ENCODE results near the gene TMEM121B. TPM values are rescaled to one million over a fixed set of nuclear protein-coding genes. Genes with fewer than 3 reads are reported as not detected.

Gene TMEM121B
- total RNA-seq (2014; rRNA removed; shearing (Covaris generic)) = 0.11 TPM in 2 replicates

GRCh38 chr22:17121233-17122195 lies at the start of gene TMEM121B:
Gene TMEM121B (minus strand): TSS chr22:17121360. CDS start chr22:17121127, 233 bp downstream.

DNA sequence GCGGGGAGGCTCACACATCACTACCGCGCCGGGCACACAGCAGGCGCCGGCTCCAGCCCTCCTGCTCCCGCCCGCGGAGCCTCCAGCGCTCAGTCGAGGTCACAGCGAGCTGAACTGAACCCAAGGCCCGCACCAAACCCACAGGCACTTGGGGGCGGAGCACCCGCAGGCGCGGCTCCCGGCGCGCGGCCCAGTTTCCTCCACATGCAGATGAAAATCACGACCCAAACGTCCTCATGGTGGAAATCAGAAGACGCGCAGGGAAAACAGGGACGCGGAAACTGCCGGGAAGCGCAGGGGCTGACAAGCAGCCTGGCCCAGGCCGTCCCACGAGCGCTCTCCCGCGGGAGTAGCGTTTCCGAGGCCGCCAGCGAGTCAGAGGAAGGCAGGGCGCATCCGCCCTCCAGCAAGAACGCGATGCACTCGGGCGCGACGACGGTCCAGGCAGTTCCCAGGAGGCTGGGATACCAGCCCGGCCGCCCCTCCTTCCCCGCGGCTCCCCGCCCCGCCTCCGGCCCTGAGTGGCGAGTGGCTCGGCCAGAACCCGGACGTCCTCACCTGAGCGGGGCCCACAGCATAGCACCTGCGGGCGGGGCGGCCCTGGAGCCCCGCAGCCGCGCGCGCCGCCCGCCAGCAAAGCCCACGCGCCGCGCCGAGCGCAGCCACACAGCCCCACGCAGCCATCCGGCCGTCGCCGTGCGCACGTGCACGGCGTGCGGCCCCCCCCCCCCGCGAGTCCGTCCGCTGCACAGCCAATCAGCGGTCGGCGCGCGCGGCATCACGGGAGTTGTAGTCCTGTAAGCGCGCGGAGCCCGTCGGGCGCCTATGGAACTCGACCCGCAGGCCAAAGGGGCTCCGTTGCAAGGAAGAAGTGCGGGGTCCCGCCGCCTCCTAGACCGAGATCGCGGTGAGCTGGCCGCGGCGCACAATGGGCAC lies 37.7 kb upstream of the TMEM121B start, which contains the start of gene HDHD5:
TSS of gene HDHD5 (minus strand) at position 710 of the 936 bp plus-strand sequence. CDS start at position 684, 26 bp downstream.

DNA sequence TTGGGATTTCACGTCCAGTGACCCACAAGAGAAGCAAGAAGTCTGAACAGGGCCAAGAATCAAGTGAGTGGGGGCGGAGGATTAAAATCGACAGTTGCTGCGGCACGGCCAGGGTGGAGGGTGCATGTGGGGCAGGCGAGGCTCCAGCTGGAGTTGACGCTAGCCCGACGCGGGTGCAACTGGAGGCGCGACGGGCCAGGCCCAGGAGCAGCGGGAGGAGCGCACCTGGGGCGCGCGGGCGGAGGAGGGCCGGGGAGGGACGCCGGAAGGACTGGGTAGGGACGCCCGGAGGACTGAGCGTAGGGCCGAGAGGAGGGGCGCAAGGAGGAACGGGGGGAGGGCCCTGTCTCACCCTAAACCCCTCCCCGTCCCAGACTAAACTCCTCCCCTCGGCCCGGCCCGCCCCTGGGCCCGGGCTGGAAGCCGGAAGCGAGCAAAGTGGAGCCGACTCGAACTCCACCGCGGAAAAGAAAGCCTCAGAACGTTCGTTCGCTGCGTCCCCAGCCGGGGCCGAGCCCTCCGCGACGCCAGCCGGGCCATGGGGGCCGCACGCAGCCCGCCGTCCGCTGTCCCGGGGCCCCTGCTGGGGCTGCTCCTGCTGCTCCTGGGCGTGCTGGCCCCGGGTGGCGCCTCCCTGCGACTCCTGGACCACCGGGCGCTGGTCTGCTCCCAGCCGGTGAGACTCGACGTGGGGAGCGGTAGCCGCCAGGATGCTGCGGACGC lies 36.4 kb downstream of the TMEM121B start, which contains the start of gene IL17RA:
TSS of gene IL17RA (plus strand) at position 447 of the 723 bp plus-strand sequence. CDS start at position 539, 92 bp downstream.

Other genes with a start within 250 kb of the TMEM121B start
- not detected in 2 replicates for gene GAB4, start 113.1 kb downstream of the TMEM121B start, total RNA-seq (2014; rRNA removed; shearing (Covaris generic))
- 4.5 and 4.7 TPM in 2 replicates for gene IL17RA, start 36.4 kb downstream of the TMEM121B start, total RNA-seq (2014; rRNA removed; shearing (Covaris generic))
- gene HDHD5, start 37.9 kb upstream of the TMEM121B start, total RNA-seq (2014; rRNA removed; shearing (Covaris generic)) = 44.2 and 53.6 TPM in 2 replicates
- not detected in 2 replicates for gene ADA2, start 98.1 kb upstream of the TMEM121B start, total RNA-seq (2014; rRNA removed; shearing (Covaris generic))
- 0.48 and 1.0 TPM in 2 replicates for gene CECR2, start 248.1 kb upstream of the TMEM121B start, total RNA-seq (2014; rRNA removed; shearing (Covaris generic))